ENCODE results near the gene FOXJ2. TPM values are rescaled to one million over a fixed set of nuclear protein-coding genes. Genes with fewer than 3 reads are reported as not detected.
"Not testable (repeated sequence)": the region's sequence is repeated elsewhere in the genome, so short reads cannot be mapped to it uniquely, and the experiment has no call there.

FOXJ2 gene
- total RNA-seq, 2 donors from 2014 or later: 10.8 to 21.2 TPM

- Histone ChIP-seq H3K9me3 (ENCODE audit: control insufficient read depth, low read length) (no peaks in the 10 kb centered on the region), H3K9ac (ENCODE audit: extremely low read depth, low read length, poor library complexity, severe bottlenecking) (no peak within 1 kb of the TSS), H3K36me3 (ENCODE audit: control insufficient read depth, insufficient read depth, low read length) (no peaks in the 10 kb centered on the region), H3K27ac (ENCODE audit: low read depth, low read length) (no peak within 1 kb of the TSS), H3K27me3 (ENCODE audit: control insufficient read depth, insufficient read depth, low read length, poor library complexity, severe bottlenecking) (no peaks in the 10 kb centered on the region), H3K4me3 (ENCODE audit: low read length) (no peak within 1 kb of the TSS), H3K4me1 (ENCODE audit: control insufficient read depth, insufficient read depth, low read length) (no peaks in the 10 kb centered on the region)
- H3K36me3 Mint-ChIP-seq (ENCODE audit: low read depth): no peaks in the 10 kb centered on the region
- TF ChIP-seq, protein P1, sequence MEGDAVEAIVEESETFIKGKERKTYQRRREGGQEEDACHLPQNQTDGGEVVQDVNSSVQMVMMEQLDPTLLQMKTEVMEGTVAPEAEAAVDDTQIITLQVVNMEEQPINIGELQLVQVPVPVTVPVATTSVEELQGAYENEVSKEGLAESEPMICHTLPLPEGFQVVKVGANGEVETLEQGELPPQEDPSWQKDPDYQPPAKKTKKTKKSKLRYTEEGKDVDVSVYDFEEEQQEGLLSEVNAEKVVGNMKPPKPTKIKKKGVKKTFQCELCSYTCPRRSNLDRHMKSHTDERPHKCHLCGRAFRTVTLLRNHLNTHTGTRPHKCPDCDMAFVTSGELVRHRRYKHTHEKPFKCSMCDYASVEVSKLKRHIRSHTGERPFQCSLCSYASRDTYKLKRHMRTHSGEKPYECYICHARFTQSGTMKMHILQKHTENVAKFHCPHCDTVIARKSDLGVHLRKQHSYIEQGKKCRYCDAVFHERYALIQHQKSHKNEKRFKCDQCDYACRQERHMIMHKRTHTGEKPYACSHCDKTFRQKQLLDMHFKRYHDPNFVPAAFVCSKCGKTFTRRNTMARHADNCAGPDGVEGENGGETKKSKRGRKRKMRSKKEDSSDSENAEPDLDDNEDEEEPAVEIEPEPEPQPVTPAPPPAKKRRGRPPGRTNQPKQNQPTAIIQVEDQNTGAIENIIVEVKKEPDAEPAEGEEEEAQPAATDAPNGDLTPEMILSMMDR (conservative IDR thresholded peaks at IDR 0.05): no peak
- no peaks in the 10 kb centered on the region for H3K4me1 Mint-ChIP-seq
- no peak for DNase-seq
- 40 to 78% methylated on average over 1 to 2 of the region's 2 CpGs for WGBS, 2 experiments (ENCODE audit: insufficient coverage in 1 of 2, insufficient read length in 1 of 2)
- H3K9me3 Mint-ChIP-seq: no peaks in the 10 kb centered on the region
- no peak within 1 kb of the TSS for H3K4me3 Mint-ChIP-seq
- H3K27ac Mint-ChIP-seq: no peak within 1 kb of the TSS
- H3K27me3 Mint-ChIP-seq (ENCODE audit: insufficient read depth): no peaks in the 10 kb centered on the region
Observed at GRCh38 chr12:8065991-8066594, 33.6 kb downstream of the FOXJ2 start, which contains the start of gene C3AR1. Gene C3AR1 (minus strand): TSS chr12:8066359. CDS start chr12:8060185, 6,174 bp downstream.

GRCh38 chr12:8069582-8069981 lies 37.1 kb downstream of the FOXJ2 start:
- DNase-seq: no peak
- Histone ChIP-seq H3K9me3 (ENCODE audit: control insufficient read depth, low read length) (no peaks in the 10 kb centered on the region), H3K4me3 (ENCODE audit: low read length) (no peak overlapping the region), H3K27ac (ENCODE audit: low read depth, low read length) (no peak overlapping the region), H3K36me3 (ENCODE audit: control insufficient read depth, insufficient read depth, low read length) (no peaks in the 10 kb centered on the region), H3K27me3 (ENCODE audit: control insufficient read depth, insufficient read depth, low read length, poor library complexity, severe bottlenecking) (no peaks in the 10 kb centered on the region), H3K4me1 (ENCODE audit: control insufficient read depth, insufficient read depth, low read length) (no peaks in the 10 kb centered on the region), H3K9ac (ENCODE audit: extremely low read depth, low read length, poor library complexity, severe bottlenecking) (no peak overlapping the region)
- peaks cover 3% of the 10 kb centered on the region for H3K9me3 Mint-ChIP-seq
- TF ChIP-seq, protein P1 (conservative IDR thresholded peaks at IDR 0.05): no peak
- H3K4me1 Mint-ChIP-seq: no peaks in the 10 kb centered on the region
- H3K4me3 Mint-ChIP-seq: no peak overlapping the region
- no peak overlapping the region for H3K27ac Mint-ChIP-seq
- no peaks in the 10 kb centered on the region for H3K36me3 Mint-ChIP-seq (ENCODE audit: low read depth)
- no peaks in the 10 kb centered on the region for H3K27me3 Mint-ChIP-seq (ENCODE audit: insufficient read depth)

GRCh38 chr12:8071820-8072219 lies 39.3 kb downstream of the FOXJ2 start:
- not testable (repeated sequence) for H3K36me3 ChIP-seq (ENCODE audit: control insufficient read depth, insufficient read depth, low read length); DNase-seq; H3K4me3 Mint-ChIP-seq; H3K27ac Mint-ChIP-seq; H3K27me3 ChIP-seq (ENCODE audit: control insufficient read depth, insufficient read depth, low read length, poor library complexity, severe bottlenecking); H3K36me3 Mint-ChIP-seq (ENCODE audit: low read depth); H3K4me1 ChIP-seq (ENCODE audit: control insufficient read depth, insufficient read depth, low read length); H3K4me3 ChIP-seq (ENCODE audit: low read length); H3K9me3 Mint-ChIP-seq; H3K27me3 Mint-ChIP-seq (ENCODE audit: insufficient read depth); H3K9ac ChIP-seq (ENCODE audit: extremely low read depth, low read length, poor library complexity, severe bottlenecking); H3K27ac ChIP-seq (ENCODE audit: low read depth, low read length); H3K4me1 Mint-ChIP-seq; H3K9me3 ChIP-seq (ENCODE audit: control insufficient read depth, low read length)
- 87 to 90% methylated on average over 2 to 3 of the region's 3 CpGs for WGBS, 2 experiments (ENCODE audit: insufficient coverage in 1 of 2, insufficient read length in 1 of 2)

DNA sequence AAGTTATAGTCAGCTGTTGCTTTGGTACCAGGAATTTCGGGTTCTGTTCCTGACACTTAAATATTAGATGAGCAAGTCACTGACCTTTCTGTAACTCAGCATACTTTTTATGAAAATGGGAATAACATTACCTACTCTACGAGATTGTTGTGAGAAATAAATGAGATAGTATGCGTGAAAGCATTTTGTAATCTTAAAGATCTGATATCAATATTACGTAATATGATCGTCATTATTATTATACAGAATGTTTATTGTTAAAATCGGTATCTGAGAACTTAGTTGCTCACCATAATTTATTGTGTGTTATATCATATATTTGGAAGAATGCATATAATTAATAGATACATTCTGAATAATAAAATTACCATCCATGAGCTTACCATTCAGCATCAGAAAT lies 43.4 kb downstream of the FOXJ2 start:
- no peaks in the 10 kb centered on the region for H3K27me3 Mint-ChIP-seq (ENCODE audit: insufficient read depth)

More for the DNA sequence above, 43.4 kb downstream of the FOXJ2 start:
- Histone ChIP-seq H3K4me1 (ENCODE audit: control insufficient read depth, insufficient read depth, low read length) (no peaks in the 10 kb centered on the region), H3K9ac (ENCODE audit: extremely low read depth, low read length, poor library complexity, severe bottlenecking) (no peak overlapping the region), H3K4me3 (ENCODE audit: low read length) (no peak overlapping the region), H3K27me3 (ENCODE audit: control insufficient read depth, insufficient read depth, low read length, poor library complexity, severe bottlenecking) (no peaks in the 10 kb centered on the region), H3K36me3 (ENCODE audit: control insufficient read depth, insufficient read depth, low read length) (no peaks in the 10 kb centered on the region), H3K27ac (ENCODE audit: low read depth, low read length) (no peak overlapping the region), H3K9me3 (ENCODE audit: control insufficient read depth, low read length) (no peaks in the 10 kb centered on the region)
- Mint-ChIP-seq H3K36me3 (ENCODE audit: low read depth) (no peaks in the 10 kb centered on the region), H3K4me1 (peaks cover 14% of the 10 kb centered on the region), H3K9me3 (peaks cover 3% of the 10 kb centered on the region), H3K4me3 (no peak overlapping the region), H3K27ac (no peak overlapping the region)
- TF ChIP-seq, protein P1 (conservative IDR thresholded peaks at IDR 0.05): no peak
- WGBS, 2 experiments (ENCODE audit: insufficient coverage in 1 of 2, insufficient read length in 1 of 2): 99% methylated on average over 5 of the region's 6 CpGs; no CpG with 5 or more reads in 1 of the 2 experiments
- no peak for DNase-seq

All from endodermal cell (in vitro differentiated cells).